Caco-2 (cell line): Measurements from ENCODE around the gene FIGNL2. TPM values are rescaled to one million over a fixed set of nuclear protein-coding genes. Genes with fewer than 3 reads are reported as not detected.

Source experiments
- BruUV-seq: library from RNA; stranded (reverse); fragments of 400-500 nt; replicated peaks from 2 replicates; lab custom pipeline; 2021; lab: Mats Ljungman, UMichigan
- CTCF ChIA-PET: fragments of 300-600 bp; sonication (Branson Sonifier 250); formaldehyde crosslinking; loops from one replicate; lab custom pipeline; 2022; ENCODE audit warnings: antibody characterized with exemption; lab: Charles Lee
- POLR2A ChIA-PET: fragments of 300-600 bp; sonication (Branson Sonifier 250); formaldehyde crosslinking; loops from one replicate; lab custom pipeline; 2022; ENCODE audit warnings: antibody characterized with exemption; lab: Charles Lee
- DNase-seq, 2 experiments: peaks; one replicate each; pipeline versions ENCODE4 v3.0.0 to v3.0.0-alpha.2; 2020 to 2022
- H3K27me3 ChIP-seq: replicated peaks from 2 replicates; pipeline ENCODE4 v1.6.0; 2011; ENCODE audit warnings: low read length; ENCODE audit not compliant: control insufficient read depth, insufficient read depth
- H3K36me3 ChIP-seq: 2 replicates; pipeline ENCODE4 v1.5.1; 2011; ENCODE audit warnings: low read length; ENCODE audit not compliant: control insufficient read depth, insufficient read depth
- H3K4me1 ChIP-seq: fragments of 250-450 bp; sonication (Bioruptor Pico); 2 replicates; pipeline ENCODE4 v1.5.1; 2020; ENCODE audit warnings: mild to moderate bottlenecking
- H3K4me3 ChIP-seq: 2 replicates; pipeline ENCODE4 v1.5.1; 2011; ENCODE audit warnings: low read depth, mild to moderate bottlenecking, control low read depth, low read length
- H3K9me3 ChIP-seq: fragments of 250-450 bp; sonication (Bioruptor Pico); 2 replicates; pipeline ENCODE4 v1.5.1; 2020; ENCODE audit warnings: mild to moderate bottlenecking, moderate library complexity
- H3K27ac Mint-ChIP-seq: one replicate; pipeline ENCODE4 v1.8.0; 2022; ENCODE audit warnings: mixed read lengths; ENCODE audit not compliant: unreplicated experiment
- H3K27me3 Mint-ChIP-seq: one replicate; pipeline ENCODE4 v1.8.0; 2022; ENCODE audit warnings: mixed read lengths; ENCODE audit not compliant: insufficient read depth, unreplicated experiment
- H3K36me3 Mint-ChIP-seq: one replicate; pipeline ENCODE4 v1.8.0; 2022; ENCODE audit warnings: mild to moderate bottlenecking, mixed read lengths; ENCODE audit not compliant: insufficient read depth, unreplicated experiment
- H3K4me1 Mint-ChIP-seq: one replicate; pipeline ENCODE4 v1.8.0; 2022; ENCODE audit warnings: low read depth, mixed read lengths; ENCODE audit not compliant: unreplicated experiment
- H3K4me3 Mint-ChIP-seq: one replicate; pipeline ENCODE4 v1.8.0; 2022; ENCODE audit warnings: mild to moderate bottlenecking, moderate library complexity, mixed read lengths; ENCODE audit not compliant: unreplicated experiment
- H3K9me3 Mint-ChIP-seq: one replicate; pipeline ENCODE4 v1.8.0; 2022; ENCODE audit warnings: mixed read lengths; ENCODE audit not compliant: unreplicated experiment
- intact Hi-C: fragments of 100-400 bp; cut with micrococcal nuclease; formaldehyde crosslinking; loops from one replicate; pipeline ENCODE4 v1.10.0; 2022; ENCODE audit not compliant: unreplicated experiment
- total RNA-seq: library from RNA; stranded (reverse); gene quantifications from 2 replicates; pipeline ENCODE4 v1.2.3, GENCODE V29; 2022
- TF ChIP-seq, protein P1 (sequence below), 2 experiments: fragments of 200-600 bp in 1 of 2; IDR thresholded peaks; 1 replicate in 1 of 2; 2 replicates in 1 of 2; pipeline versions ENCODE4 v1.5.1 to v1.8.0; 2011 to 2022; ENCODE audit warnings: antibody characterized with exemption in 1 of 2, control low read depth in 1 of 2, inconsistent platforms in 1 of 2, low read depth in 1 of 2, low read length in 1 of 2, mild to moderate bottlenecking in 1 of 2, moderate library complexity in 1 of 2; ENCODE audit not compliant: insufficient read depth in 1 of 2, severe bottlenecking in 1 of 2, unreplicated experiment in 1 of 2

FIGNL2 gene
- total RNA-seq, 1 experiment from 2014 or later, result 3.6 TPM

DNA sequence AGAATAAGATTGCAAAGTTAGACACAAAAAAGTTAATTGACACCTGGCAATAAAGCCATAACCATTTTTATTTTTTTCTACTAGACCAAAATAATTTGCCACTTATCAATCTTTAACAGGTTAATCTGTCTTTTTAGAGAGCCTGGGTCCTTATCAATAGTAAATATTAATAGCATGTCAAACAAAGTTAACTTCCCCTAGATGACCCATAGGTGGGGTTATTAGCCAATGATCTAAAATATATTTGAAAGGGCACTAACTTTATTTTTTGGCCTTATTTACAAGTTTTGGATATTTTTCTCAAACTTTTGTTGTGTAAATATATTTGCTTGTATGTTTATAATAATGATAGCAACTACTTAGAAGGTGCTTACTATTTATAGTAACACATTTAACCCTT is 43.3 kb upstream of the FIGNL2 start:
- Mint-ChIP-seq H3K27me3 (no peaks in the 10 kb centered on the region), H3K4me3 (no peak overlapping the region), H3K27ac (no peak overlapping the region), H3K9me3 (no peaks in the 10 kb centered on the region), H3K36me3 (no peaks in the 10 kb centered on the region), H3K4me1 (peaks cover 7% of the 10 kb centered on the region)
- ChIA-PET CTCF (interaction anchor here (0.6 to 4.5 kb wide), 7 partner anchors 68 to 239 kb away, joined by 3 to 51 read pairs (median 3); no protein-coding TSS in a partner anchor), POLR2A (no interaction called here)
- no peak for DNase-seq
- Histone ChIP-seq H3K4me3 (no peak overlapping the region), H3K27me3 (no peaks in the 10 kb centered on the region), H3K36me3 (no peaks in the 10 kb centered on the region), H3K9me3 (no peaks in the 10 kb centered on the region), H3K4me1 (peaks cover 13% of the 10 kb centered on the region; the same call in 1 of the 2 replicates)
- intact Hi-C loops, result no loop called here
- TF ChIP-seq, protein P1, sequence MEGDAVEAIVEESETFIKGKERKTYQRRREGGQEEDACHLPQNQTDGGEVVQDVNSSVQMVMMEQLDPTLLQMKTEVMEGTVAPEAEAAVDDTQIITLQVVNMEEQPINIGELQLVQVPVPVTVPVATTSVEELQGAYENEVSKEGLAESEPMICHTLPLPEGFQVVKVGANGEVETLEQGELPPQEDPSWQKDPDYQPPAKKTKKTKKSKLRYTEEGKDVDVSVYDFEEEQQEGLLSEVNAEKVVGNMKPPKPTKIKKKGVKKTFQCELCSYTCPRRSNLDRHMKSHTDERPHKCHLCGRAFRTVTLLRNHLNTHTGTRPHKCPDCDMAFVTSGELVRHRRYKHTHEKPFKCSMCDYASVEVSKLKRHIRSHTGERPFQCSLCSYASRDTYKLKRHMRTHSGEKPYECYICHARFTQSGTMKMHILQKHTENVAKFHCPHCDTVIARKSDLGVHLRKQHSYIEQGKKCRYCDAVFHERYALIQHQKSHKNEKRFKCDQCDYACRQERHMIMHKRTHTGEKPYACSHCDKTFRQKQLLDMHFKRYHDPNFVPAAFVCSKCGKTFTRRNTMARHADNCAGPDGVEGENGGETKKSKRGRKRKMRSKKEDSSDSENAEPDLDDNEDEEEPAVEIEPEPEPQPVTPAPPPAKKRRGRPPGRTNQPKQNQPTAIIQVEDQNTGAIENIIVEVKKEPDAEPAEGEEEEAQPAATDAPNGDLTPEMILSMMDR (IDR thresholded peaks at IDR 0.05; ENCODE audit: insufficient read depth in 1 of 2, low read depth in 1 of 2, low read length in 1 of 2, severe bottlenecking in 1 of 2, unreplicated experiment in 1 of 2), result peak; percentile 54 to 56
- BruUV-seq, result no TSS peak

DNA sequence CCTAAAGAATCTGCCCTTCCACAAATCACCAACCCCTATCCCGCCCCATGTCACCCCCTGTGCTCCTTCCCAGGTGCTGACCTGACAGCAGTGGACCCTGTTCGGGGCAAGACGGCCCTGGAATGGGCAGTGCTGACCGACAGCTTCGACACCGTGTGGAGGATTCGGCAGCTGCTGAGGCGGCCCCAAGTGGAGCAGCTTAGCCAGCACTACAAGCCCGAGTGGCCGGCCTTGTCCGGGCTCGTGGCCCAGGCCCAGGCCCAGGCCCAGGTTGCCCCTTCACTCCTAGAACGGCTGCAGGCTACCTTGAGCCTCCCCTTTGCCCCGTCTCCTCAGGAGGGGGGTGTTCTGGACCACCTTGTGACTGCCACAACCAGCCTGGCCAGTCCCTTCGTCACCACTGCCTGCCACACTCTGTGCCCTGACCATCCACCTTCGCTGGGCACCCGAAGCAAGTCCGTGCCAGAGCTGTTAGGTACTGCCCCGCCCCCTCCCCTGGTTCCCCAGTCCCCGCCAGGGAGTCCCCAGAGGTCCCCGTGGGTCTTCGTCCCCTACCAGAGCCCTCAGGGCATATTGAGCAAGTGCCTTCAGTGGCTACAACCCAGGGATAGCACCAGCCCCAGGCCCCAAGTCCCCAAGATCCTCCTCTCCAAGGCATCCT is 42.1 kb upstream of the FIGNL2 start:
- H3K27me3 Mint-ChIP-seq, result no peaks in the 10 kb centered on the region
- TF ChIP-seq, protein P1 (IDR thresholded peaks at IDR 0.05; ENCODE audit: insufficient read depth in 1 of 2, low read depth in 1 of 2, low read length in 1 of 2, severe bottlenecking in 1 of 2, unreplicated experiment in 1 of 2), result no peak
- H3K9me3 Mint-ChIP-seq, result no peaks in the 10 kb centered on the region
- CTCF ChIA-PET, result interaction anchor here (0.6 kb wide), 1 partner anchor 135 kb away, joined by 3 read pairs; no protein-coding TSS in a partner anchor
- H3K36me3 Mint-ChIP-seq, result no peaks in the 10 kb centered on the region
- H3K4me3 Mint-ChIP-seq, result no peak overlapping the region
- H3K27ac Mint-ChIP-seq, result no peak overlapping the region
- peaks cover 13% of the 10 kb centered on the region; the same call in 1 of the 2 replicates for H3K4me1 ChIP-seq
- H3K4me1 Mint-ChIP-seq, result peaks cover 7% of the 10 kb centered on the region
- intact Hi-C loops, result no loop called here
- H3K9me3 ChIP-seq, result peaks cover under 1% of the 10 kb centered on the region; the same call in 1 of the 2 replicates
- POLR2A ChIA-PET, result interaction anchor here (0.6 kb wide), 1 partner anchor 135 kb away, joined by 3 read pairs; no protein-coding TSS in a partner anchor
- peak in 1 of 2 experiments; percentile 32 for DNase-seq
- no peak overlapping the region for H3K4me3 ChIP-seq
- BruUV-seq, result no TSS peak
- H3K27me3 ChIP-seq, result no peaks in the 10 kb centered on the region
- H3K36me3 ChIP-seq, result no peaks in the 10 kb centered on the region

DNA sequence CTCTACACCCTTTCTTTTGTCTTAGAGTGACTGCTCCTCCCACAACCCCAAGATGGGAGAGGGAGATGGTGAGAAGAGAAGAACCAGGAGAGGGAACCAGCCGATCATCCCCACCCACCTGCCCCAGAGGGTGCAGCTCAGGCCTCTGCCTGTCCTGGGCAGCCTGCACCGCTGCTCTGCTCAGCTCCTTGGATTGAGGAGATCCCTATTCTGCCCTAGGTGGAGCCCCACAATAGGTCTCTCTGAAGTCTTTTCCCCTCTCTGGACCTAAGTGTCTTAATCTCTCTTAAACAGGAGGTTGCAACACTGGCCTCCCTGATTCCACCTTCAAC is 41.6 kb upstream of the FIGNL2 start:
- Mint-ChIP-seq H3K36me3 (no peaks in the 10 kb centered on the region), H3K27ac (no peak overlapping the region), H3K9me3 (peaks cover 3% of the 10 kb centered on the region), H3K27me3 (no peaks in the 10 kb centered on the region), H3K4me1 (peaks cover 3% of the 10 kb centered on the region), H3K4me3 (no peak overlapping the region)
- H3K4me3 ChIP-seq, result no peak overlapping the region
- no peaks in the 10 kb centered on the region for H3K36me3 ChIP-seq
- TF ChIP-seq, protein P1 (IDR thresholded peaks at IDR 0.05; ENCODE audit: insufficient read depth in 1 of 2, low read depth in 1 of 2, low read length in 1 of 2, severe bottlenecking in 1 of 2, unreplicated experiment in 1 of 2), result no peak
- intact Hi-C loops, result no loop called here
- H3K27me3 ChIP-seq, result no peaks in the 10 kb centered on the region
- DNase-seq, result no peak
- POLR2A ChIA-PET, result no interaction called here
- peaks cover 11% of the 10 kb centered on the region; the same call in 1 of the 2 replicates for H3K4me1 ChIP-seq
- no TSS peak for BruUV-seq
- CTCF ChIA-PET, result interaction anchor here (0.9 to 2.2 kb wide), 3 partner anchors 87 to 133 kb away, joined by 3 to 8 read pairs (median 8); no protein-coding TSS in a partner anchor
- peaks cover 6% of the 10 kb centered on the region; the same call in 1 of the 2 replicates for H3K9me3 ChIP-seq
